Aorta (tissue), 5 donors: ENCODE measurements around the gene SEC24D. TPM values are rescaled to one million over a fixed set of nuclear protein-coding genes. Genes with fewer than 3 reads are reported as not detected.
A peak's percentile ranks its signal among the peaks of the same experiment; 100 is the strongest.

ENCODE experiments used
- ATAC-seq: fragments of 200-7000 bp; cut with Tn5 transposase; one replicate; pipeline ENCODE4 v1.9.1; 2022; ENCODE audit warnings: moderate library complexity; ENCODE audit not compliant: low FRiP score
- DNase-seq, 2 donors: peaks; one replicate each; pipeline ENCODE4 v3.0.0-alpha.2; 2020
- H3K27ac ChIP-seq, 2 donors: one replicate each; pipeline ENCODE4 v1.5.1; 2013; ENCODE audit warnings: low read length in 2 of 2, mild to moderate bottlenecking in 2 of 2, moderate library complexity in 2 of 2, control low read depth in 1 of 2, inconsistent platforms in 1 of 2, low read depth in 1 of 2
- H3K27me3 ChIP-seq, 2 donors: one replicate each; pipeline ENCODE4 v1.6.1; 2013; ENCODE audit warnings: control low read depth in 1 of 2, low read length in 1 of 2, mild to moderate bottlenecking in 1 of 2, moderate library complexity in 1 of 2; ENCODE audit not compliant: insufficient read depth in 2 of 2, control insufficient read depth in 1 of 2
- H3K36me3 ChIP-seq, 2 donors: one replicate each; pipeline ENCODE4 v1.6.1; 2013; ENCODE audit warnings: control low read depth in 1 of 2, low read length in 1 of 2, mild to moderate bottlenecking in 1 of 2; ENCODE audit not compliant: insufficient read depth in 2 of 2, control insufficient read depth in 1 of 2
- H3K4me1 ChIP-seq, 2 donors: one replicate each; pipeline ENCODE4 v1.6.1; 2013; ENCODE audit warnings: low read length in 2 of 2, control low read depth in 1 of 2, mild to moderate bottlenecking in 1 of 2, moderate library complexity in 1 of 2; ENCODE audit not compliant: insufficient read depth in 2 of 2, control insufficient read depth in 1 of 2
- H3K4me3 ChIP-seq, 2 donors: one replicate each; pipeline ENCODE4 v1.5.1; 2013; ENCODE audit warnings: low read length in 2 of 2, control low read depth in 1 of 2, mild to moderate bottlenecking in 1 of 2
- H3K9me3 ChIP-seq: one replicate; pipeline ENCODE4 v1.6.1; 2013; ENCODE audit warnings: mild to moderate bottlenecking, low read length; ENCODE audit not compliant: control insufficient read depth
- WGBS, 2 donors: extraction: QIAGEN DNeasy Blood & Tissue Kit; methylation state at CpG; one replicate each; pipeline ENCODE4 v1.1.7; 2013; 5-methylcytosine and 5-hydroxymethylcytosine counted together
- intact Hi-C, 2 donors: fragments of 100-400 bp; cut with DNase I; formaldehyde crosslinking; loops; one replicate each; pipeline versions ENCODE4 v1.14.2 to v1.15.0; 2022
- polyA plus RNA-seq, 2 donors: library from polyadenylated mRNA; stranded (reverse); fragments of 200-250 nt; gene quantifications; one replicate each; pipeline ENCODE4 v1.2.3, GENCODE V29; 2013
- total RNA-seq, 2 donors: library from RNA; stranded (reverse); fragmentation: NEBNext Ultra II Directional; extraction: Animal tissue kit (Norgen Biotek cat#: 25700); gene quantifications; one replicate each; pipeline ENCODE4 v1.2.1, GENCODE V29; 2021
- donor health status: healthy with polysubstance abuse.
- donor health status: Bipolar disorder and iron deficiency.
- donor health status: DM: no; HTN: no; CAD: no.
- donor health status: DM: no; HTN: no; CAD: no.
- donor health status: DM: yes; HTN: yes; CAD: no.

Gene SEC24D
- total and polyA plus RNA-seq, 4 donors = 25.3 to 127 (median 78.3) TPM

DNA sequence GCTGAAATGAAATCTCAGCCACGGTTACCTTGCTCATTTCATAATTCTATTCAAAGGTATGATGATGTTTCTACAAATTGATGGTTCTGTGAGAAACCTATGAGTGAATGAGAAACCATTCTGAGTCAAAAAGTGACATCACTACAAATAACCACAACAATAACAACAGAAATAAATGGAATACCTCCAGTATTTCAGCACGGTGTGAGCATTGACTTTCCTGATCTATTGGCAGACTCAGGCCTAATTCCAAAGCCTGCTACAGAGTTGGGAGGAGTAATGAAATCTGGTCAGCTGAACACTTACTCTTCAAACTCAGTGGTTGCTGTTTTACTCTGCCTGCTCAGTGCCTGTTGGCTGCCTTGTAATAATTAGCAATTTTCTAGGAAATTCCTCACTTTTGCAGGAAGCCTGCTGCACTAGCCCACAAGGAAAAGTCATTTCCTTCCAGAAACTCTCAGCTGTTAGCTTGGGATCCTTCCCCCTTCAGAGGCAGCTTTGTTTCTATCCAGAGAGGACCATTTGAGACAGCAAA lies 33.9 kb upstream of the SEC24D start:
- Histone ChIP-seq H3K9me3 (no peaks in the 10 kb centered on the region), H3K4me3 (no peak overlapping the region), H3K27ac (no peak overlapping the region), H3K36me3 (no peaks in the 10 kb centered on the region), H3K27me3 (no peaks in the 10 kb centered on the region), H3K4me1 (no peaks in the 10 kb centered on the region)
- WGBS, 2 donors = 54 to 57% methylated on average over 2 of the region's 2 CpGs
- no peak for DNase-seq
- intact Hi-C loops = no loop called here
- no peak for ATAC-seq

DNA sequence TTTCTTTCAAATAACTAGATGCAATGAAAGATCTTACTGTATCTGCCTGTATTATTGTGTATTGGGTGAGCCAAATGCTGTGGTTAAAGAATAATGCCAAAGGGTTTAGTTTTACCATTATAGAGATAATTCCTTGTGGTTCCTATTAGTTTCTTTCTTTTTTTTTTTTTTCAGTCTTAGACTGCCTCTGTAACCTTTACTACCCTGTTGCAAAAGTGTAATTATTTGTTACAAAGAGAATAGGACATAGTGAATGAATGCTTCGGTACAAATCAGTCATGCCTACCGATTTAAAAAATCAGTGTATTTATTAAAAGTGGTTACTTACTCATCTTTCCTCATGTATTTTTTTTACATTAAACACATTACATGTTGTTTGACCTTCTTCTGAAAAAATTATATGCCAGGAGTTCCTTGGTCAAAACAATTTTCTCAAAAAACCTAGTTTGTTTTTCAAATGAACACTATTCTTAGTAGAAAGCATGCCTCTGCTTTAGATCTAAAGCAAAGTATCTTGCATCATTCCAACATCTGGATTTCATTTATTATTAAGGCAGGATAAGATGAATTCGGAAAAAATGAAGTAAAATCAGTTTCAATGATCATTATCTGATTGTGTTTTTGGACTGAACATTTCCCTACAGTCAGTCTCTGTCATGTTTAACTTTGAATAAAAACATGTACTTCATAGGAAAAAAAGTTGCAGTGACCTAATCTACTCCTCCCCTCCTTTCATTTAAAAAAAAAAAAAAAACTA lies 31.6 kb upstream of the SEC24D start:
- no peak for DNase-seq
- Histone ChIP-seq H3K4me3 (no peak overlapping the region), H3K36me3 (no peaks in the 10 kb centered on the region), H3K9me3 (no peaks in the 10 kb centered on the region), H3K27me3 (no peaks in the 10 kb centered on the region), H3K4me1 (no peaks in the 10 kb centered on the region), H3K27ac (no peak overlapping the region)
- no peak for ATAC-seq
- intact Hi-C loops = no loop called here
- 78 to 92% methylated on average over 3 of the region's 3 CpGs for WGBS, 2 donors

DNA sequence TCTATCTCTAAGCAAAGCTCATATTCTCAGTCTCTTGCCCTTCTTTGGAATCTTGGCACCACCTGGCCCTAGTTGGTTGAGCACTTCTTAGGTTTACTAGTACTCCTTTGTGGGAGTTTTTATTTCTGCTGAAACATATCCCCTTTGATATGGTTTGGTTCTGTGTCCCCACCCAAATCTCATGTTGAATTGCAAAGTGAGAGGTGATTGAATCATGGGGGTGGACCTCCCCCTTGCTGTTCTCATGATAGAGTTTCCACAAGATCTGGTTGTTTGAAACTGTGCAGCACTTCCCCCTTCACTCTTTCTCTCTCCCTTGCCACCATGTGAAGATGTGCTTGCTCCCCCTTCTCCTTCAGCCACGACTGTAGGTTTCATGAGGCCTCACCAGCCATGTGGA lies 30.5 kb upstream of the SEC24D start:
- Histone ChIP-seq H3K36me3 (no peaks in the 10 kb centered on the region), H3K4me3 (no peak overlapping the region), H3K4me1 (no peaks in the 10 kb centered on the region), H3K27me3 (no peaks in the 10 kb centered on the region), H3K9me3 (no peaks in the 10 kb centered on the region), H3K27ac (no peak overlapping the region)
- intact Hi-C loops = no loop called here
- ATAC-seq = no peak
- DNase-seq = no peak
- WGBS, 2 donors = 91 to 100% methylated on average over 1 of the region's 1 CpG

GRCh38 chr4:118865091-118865708 lies 29.3 kb upstream of the SEC24D start:
- no peaks in the 10 kb centered on the region for H3K27me3 ChIP-seq
- 6% methylated on average over 5 of the region's 5 CpGs for WGBS, 2 donors
- DNase-seq = no peak
- intact Hi-C loops = no loop called here
- H3K9me3 ChIP-seq = no peaks in the 10 kb centered on the region
- no peak for ATAC-seq
- H3K27ac ChIP-seq = no peak overlapping the region
- no peaks in the 10 kb centered on the region for H3K4me1 ChIP-seq
- H3K4me3 ChIP-seq = no peak overlapping the region
- H3K36me3 ChIP-seq = no peaks in the 10 kb centered on the region

- DNase-seq (no peak), ATAC-seq (no peak)
- Histone ChIP-seq H3K27me3 (no peaks in the 10 kb centered on the region), H3K4me1 (no peaks in the 10 kb centered on the region), H3K9me3 (no peaks in the 10 kb centered on the region), H3K36me3 (no peaks in the 10 kb centered on the region), H3K27ac (no peak overlapping the region), H3K4me3 (no peak overlapping the region)
- 31 to 54% methylated on average over 2 of the region's 2 CpGs for WGBS, 2 donors
- intact Hi-C loops = no loop called here
Observed at GRCh38 chr4:118858779-118859178, 22.9 kb upstream of the SEC24D start.

GRCh38 chr4:118857760-118858159 lies 21.8 kb upstream of the SEC24D start:
- no peaks in the 10 kb centered on the region for H3K36me3 ChIP-seq
- 65 to 76% methylated on average over 2 of the region's 2 CpGs for WGBS, 2 donors
- DNase-seq (no peak), ATAC-seq (no peak)
- no peak overlapping the region for H3K4me3 ChIP-seq
- H3K9me3 ChIP-seq = no peaks in the 10 kb centered on the region
- H3K27ac ChIP-seq = peak overlapping the region in 1 of 2 donors; percentile 19
- H3K4me1 ChIP-seq = no peaks in the 10 kb centered on the region
- intact Hi-C loops = no loop called here
- no peaks in the 10 kb centered on the region for H3K27me3 ChIP-seq

- intact Hi-C loops = no loop called here
- H3K9me3 ChIP-seq = no peaks in the 10 kb centered on the region
- WGBS, 2 donors = 35 to 36% methylated on average over 8 of the region's 8 CpGs
- H3K4me3 ChIP-seq = peak overlapping the region; percentile 31 to 64
- no peak overlapping the region for H3K27ac ChIP-seq
- H3K4me1 ChIP-seq = peaks cover 0 to 2% of the 10 kb centered on the region in 2 donors
- no peaks in the 10 kb centered on the region for H3K27me3 ChIP-seq
- H3K36me3 ChIP-seq = no peaks in the 10 kb centered on the region
- DNase-seq (no peak), ATAC-seq (no peak)
Observed at GRCh38 chr4:118850488-118851173, 14.7 kb upstream of the SEC24D start.

DNA sequence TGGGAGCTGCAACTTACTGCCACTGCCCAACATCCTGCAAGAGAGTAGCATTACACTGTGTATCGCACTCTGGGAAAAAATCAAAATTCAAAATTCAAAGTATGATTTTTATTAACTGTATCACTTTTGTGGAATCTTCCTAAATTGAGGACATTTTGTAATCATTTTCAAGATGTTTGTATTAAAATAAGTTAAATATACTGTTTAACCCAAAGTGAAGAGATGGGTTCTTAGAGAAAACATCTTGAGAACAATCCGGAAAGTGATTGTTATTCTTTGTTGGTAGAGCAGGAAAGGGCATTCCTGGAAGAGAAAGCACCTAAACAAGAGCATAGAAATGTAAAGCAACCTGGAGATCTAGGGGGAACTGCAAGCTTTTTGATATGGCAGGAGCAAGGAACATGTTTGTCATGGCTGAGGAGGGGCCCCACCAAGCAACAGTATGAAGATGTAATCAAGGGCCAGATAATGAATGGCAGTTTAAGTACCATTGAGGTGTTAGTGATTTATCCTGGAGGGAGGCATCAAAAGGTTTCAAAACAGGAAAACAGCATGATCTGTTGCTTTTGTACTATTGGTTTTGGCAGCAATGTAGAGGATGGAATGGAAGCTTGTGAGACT lies 14.1 kb upstream of the SEC24D start:
- Histone ChIP-seq H3K4me1 (peaks cover 0 to 2% of the 10 kb centered on the region in 2 donors), H3K27ac (no peak overlapping the region), H3K36me3 (no peaks in the 10 kb centered on the region), H3K27me3 (no peaks in the 10 kb centered on the region), H3K9me3 (no peaks in the 10 kb centered on the region), H3K4me3 (peak overlapping the region; percentile 31 to 64)
- ATAC-seq (no peak), DNase-seq (no peak)
- WGBS, 2 donors = 89 to 90% methylated on average over 2 of the region's 2 CpGs
- intact Hi-C loops = no loop called here
